ENCODE data around the gene ETF1. TPM values are rescaled to one million over a fixed set of nuclear protein-coding genes. Genes with fewer than 3 reads are reported as not detected.

The ETF1 gene
- total RNA-seq, 1 experiment from 2014 or later: 57.3 TPM

GRCh38 chr5:138464388-138465260 is 78.4 kb downstream of the ETF1 start:
- CTCF ChIA-PET: interaction anchor here (1.1 to 1.2 kb wide), 2 partner anchors 39 to 40 kb away, joined by 4 to 6 read pairs; no protein-coding TSS in a partner anchor
- Histone ChIP-seq H4K20me1 (ENCODE audit: low read length) (no peaks in the 10 kb centered on the region), H2AFZ (ENCODE audit: low read length) (peak overlapping the region; percentile 90), H3K4me2 (ENCODE audit: low read length) (peak overlapping the region; percentile 98), H3K9ac (ENCODE audit: low read length) (peak overlapping the region; percentile 81), H3K36me3 (ENCODE audit: low read depth, low read length) (no peaks in the 10 kb centered on the region), H3K27me3 (ENCODE audit: low read length) (peaks cover 16% of the 10 kb centered on the region), H3K79me2 (ENCODE audit: low read length) (no peaks in the 10 kb centered on the region), H3K27ac (ENCODE audit: low read length) (peak overlapping the region; percentile 68), H3K4me1 (ENCODE audit: insufficient read depth, low read length) (peaks cover 5% of the 10 kb centered on the region), H3K9me3 (ENCODE audit: low read length) (no peaks in the 10 kb centered on the region), H3K4me3 (ENCODE audit: low read length) (peak overlapping the region; percentile 71), H3F3A (ENCODE audit: low read length, unreplicated experiment) (no peaks in the 10 kb centered on the region), H3K9me2 (replicated peaks; ENCODE audit: low read length) (no peaks in the 10 kb centered on the region)
- intact Hi-C loops (cut with micrococcal nuclease): loop anchor here (1.0 kb wide), 3 partner anchors 28 to 79 kb away; partner anchors contain the start of gene ETF1
- no TSS peak for BruUV-seq (replicated peaks)
- DNase-seq (peak; percentile 96), ATAC-seq (peak; percentile 82)
- 0 out of 2 replicates have a peak, but pooled peaks have one; percentile 34 for TF ChIP-seq CTCF (conservative IDR thresholded peaks at IDR 0.05; ENCODE audit: low read depth, low read length)
- no peak for TF ChIP-seq EZH2 (IDR thresholded peaks at IDR 0.05; ENCODE audit: low read length, unreplicated experiment)
- TF ChIP-seq EZH2phosphoT487 (IDR thresholded peaks at IDR 0.05; ENCODE audit: borderline replicate concordance, low read length): no peak
- POLR2A ChIA-PET (ENCODE audit: unreplicated experiment): interaction anchor here (0.8 kb wide), 1 partner anchor 26 kb away, joined by 5 read pairs; no protein-coding TSS in a partner anchor

- Histone ChIP-seq H4K20me1 (ENCODE audit: low read length) (no peaks in the 10 kb centered on the region), H3F3A (ENCODE audit: low read length, unreplicated experiment) (no peaks in the 10 kb centered on the region), H3K27me3 (ENCODE audit: low read length) (peaks cover 16% of the 10 kb centered on the region), H3K36me3 (ENCODE audit: low read depth, low read length) (no peaks in the 10 kb centered on the region), H3K27ac (ENCODE audit: low read length) (peak overlapping the region; percentile 68), H3K4me2 (ENCODE audit: low read length) (peak overlapping the region; percentile 98), H3K79me2 (ENCODE audit: low read length) (no peaks in the 10 kb centered on the region), H3K4me1 (ENCODE audit: insufficient read depth, low read length) (peaks cover 5% of the 10 kb centered on the region), H3K9ac (ENCODE audit: low read length) (peak overlapping the region; percentile 81), H3K9me3 (ENCODE audit: low read length) (no peaks in the 10 kb centered on the region), H3K9me2 (replicated peaks; ENCODE audit: low read length) (no peaks in the 10 kb centered on the region), H2AFZ (ENCODE audit: low read length) (peak overlapping the region; percentile 90), H3K4me3 (ENCODE audit: low read length) (peak overlapping the region; percentile 71)
- peak; percentile 64 for ATAC-seq
- TF ChIP-seq EZH2 (IDR thresholded peaks at IDR 0.05; ENCODE audit: low read length, unreplicated experiment) (no peak), CTCF (conservative IDR thresholded peaks at IDR 0.05; ENCODE audit: low read depth, low read length) (peak; percentile 79), EZH2phosphoT487 (IDR thresholded peaks at IDR 0.05; ENCODE audit: borderline replicate concordance, low read length) (no peak)
- CTCF ChIA-PET: no interaction called here
- intact Hi-C loops (cut with micrococcal nuclease): loop anchor here (1.0 kb wide), 2 partner anchors 39 to 79 kb away; partner anchors contain the start of gene ETF1
- BruUV-seq (replicated peaks): no TSS peak
- peak; percentile 91 for DNase-seq
- POLR2A ChIA-PET (ENCODE audit: unreplicated experiment): no interaction called here
These were observed 79.0 kb downstream of the ETF1 start for GRCh38 chr5:138464008-138464387.

All from PC-3 (cell line).